Measurements from ENCODE around the gene TADA1. TPM values are rescaled to one million over a fixed set of nuclear protein-coding genes. Genes with fewer than 3 reads are reported as not detected.

The TADA1 gene
- total RNA-seq = 10 to 100 TPM; 10.9 to 11.1 TPM

- Histone ChIP-seq H3K36me3 (no peaks in the 10 kb centered on the region), H3K27ac (peak within 1 kb of the TSS; percentile 92 to 96), H3K27me3 (no peaks in the 10 kb centered on the region), H3K4me1 (peaks cover 0 to 42% of the 10 kb centered on the region in 2 donors), H3K9me3 (no peaks in the 10 kb centered on the region), H3K4me3 (peak within 1 kb of the TSS; percentile 74 to 89)
- TF ChIP-seq CTCF (IDR thresholded peaks at IDR 0.05) = peak in 1 of 2 donors; percentile 60
- peak; percentile 98 for DNase-seq (ENCODE audit: low spot score)
These were observed at the start of gene TADA1 for GRCh38 chr1:166875734-166876539. TADA1 (minus strand) TSS chr1:166876264; CDS start chr1:166876233, 31 bp downstream.

- no peaks in the 10 kb centered on the region for H3K27me3 ChIP-seq
- TF ChIP-seq CTCF (IDR thresholded peaks at IDR 0.05) = no peak
- H3K27ac ChIP-seq = peak overlapping the region; percentile 49 to 82
- H3K4me3 ChIP-seq = no peak overlapping the region
- H3K9me3 ChIP-seq = no peaks in the 10 kb centered on the region
- H3K4me1 ChIP-seq = peaks cover 0 to 42% of the 10 kb centered on the region in 2 donors
- no peak for DNase-seq (ENCODE audit: low spot score)
- H3K36me3 ChIP-seq = no peaks in the 10 kb centered on the region
These were observed 48.9 kb upstream of the TADA1 start for GRCh38 chr1:166924823-166925541.

GRCh38 chr1:166920561-166921475 is 44.8 kb upstream of the TADA1 start:
- Histone ChIP-seq H3K36me3 (no peaks in the 10 kb centered on the region), H3K4me1 (peaks cover 0 to 29% of the 10 kb centered on the region in 2 donors), H3K27me3 (no peaks in the 10 kb centered on the region), H3K27ac (peak overlapping the region; percentile 68 to 80), H3K9me3 (no peaks in the 10 kb centered on the region), H3K4me3 (peak overlapping the region; percentile 38 to 53)
- TF ChIP-seq CTCF (IDR thresholded peaks at IDR 0.05) = no peak
- no peak for DNase-seq (ENCODE audit: low spot score)

- Histone ChIP-seq H3K36me3 (no peaks in the 10 kb centered on the region), H3K4me3 (no peak overlapping the region), H3K27me3 (no peaks in the 10 kb centered on the region), H3K4me1 (peaks cover 0 to 22% of the 10 kb centered on the region in 2 donors), H3K27ac (peak overlapping the region in 1 of 2 donors; percentile 32), H3K9me3 (no peaks in the 10 kb centered on the region)
- DNase-seq (ENCODE audit: low spot score) = no peak
- TF ChIP-seq CTCF (IDR thresholded peaks at IDR 0.05) = no peak
These were observed 42.9 kb upstream of the TADA1 start for GRCh38 chr1:166918956-166919316.

- DNase-seq (ENCODE audit: low spot score) = no peak
- H3K9me3 ChIP-seq = no peaks in the 10 kb centered on the region
- peaks cover 0 to 22% of the 10 kb centered on the region in 2 donors for H3K4me1 ChIP-seq
- no peaks in the 10 kb centered on the region for H3K36me3 ChIP-seq
- no peak overlapping the region for H3K4me3 ChIP-seq
- peak overlapping the region in 1 of 2 donors; percentile 32 for H3K27ac ChIP-seq
- no peak for TF ChIP-seq CTCF (IDR thresholded peaks at IDR 0.05)
- no peaks in the 10 kb centered on the region for H3K27me3 ChIP-seq
These were observed 42.3 kb upstream of the TADA1 start for GRCh38 chr1:166918088-166918955.

Data from right atrium auricular region (tissue), 2 donors.